Measurements from ENCODE around the gene PRR20G. TPM values are rescaled to one million over a fixed set of nuclear protein-coding genes. Genes with fewer than 3 reads are reported as not detected.

Gene PRR20G
- total RNA-seq, 1 experiment from 2014 or later = not detected

DNA sequence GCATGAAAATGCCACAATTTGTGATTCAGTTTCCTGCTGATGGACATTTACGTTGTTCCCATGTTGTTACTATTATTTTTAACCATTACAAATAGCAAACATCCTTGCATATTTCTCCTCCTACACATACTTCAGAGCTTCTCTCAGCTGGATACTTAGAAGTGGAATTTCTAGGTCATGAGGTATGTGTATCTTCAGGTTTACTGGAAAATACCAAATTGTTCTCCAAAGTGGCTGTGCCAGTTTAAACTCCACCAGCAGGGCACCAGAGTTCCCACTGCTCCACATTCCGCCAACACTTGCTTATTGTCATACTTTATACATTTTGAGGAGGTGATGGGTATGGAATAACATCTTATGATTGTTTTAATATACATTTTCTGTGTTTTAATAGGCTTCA is 49.2 kb downstream of the PRR20G start:
- TF ChIP-seq, protein P1, sequence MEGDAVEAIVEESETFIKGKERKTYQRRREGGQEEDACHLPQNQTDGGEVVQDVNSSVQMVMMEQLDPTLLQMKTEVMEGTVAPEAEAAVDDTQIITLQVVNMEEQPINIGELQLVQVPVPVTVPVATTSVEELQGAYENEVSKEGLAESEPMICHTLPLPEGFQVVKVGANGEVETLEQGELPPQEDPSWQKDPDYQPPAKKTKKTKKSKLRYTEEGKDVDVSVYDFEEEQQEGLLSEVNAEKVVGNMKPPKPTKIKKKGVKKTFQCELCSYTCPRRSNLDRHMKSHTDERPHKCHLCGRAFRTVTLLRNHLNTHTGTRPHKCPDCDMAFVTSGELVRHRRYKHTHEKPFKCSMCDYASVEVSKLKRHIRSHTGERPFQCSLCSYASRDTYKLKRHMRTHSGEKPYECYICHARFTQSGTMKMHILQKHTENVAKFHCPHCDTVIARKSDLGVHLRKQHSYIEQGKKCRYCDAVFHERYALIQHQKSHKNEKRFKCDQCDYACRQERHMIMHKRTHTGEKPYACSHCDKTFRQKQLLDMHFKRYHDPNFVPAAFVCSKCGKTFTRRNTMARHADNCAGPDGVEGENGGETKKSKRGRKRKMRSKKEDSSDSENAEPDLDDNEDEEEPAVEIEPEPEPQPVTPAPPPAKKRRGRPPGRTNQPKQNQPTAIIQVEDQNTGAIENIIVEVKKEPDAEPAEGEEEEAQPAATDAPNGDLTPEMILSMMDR (conservative IDR thresholded peaks at IDR 0.05) = no peak
- TF ChIP-seq EZH2 (IDR thresholded peaks at IDR 0.05; ENCODE audit: low read depth) = no peak
- no peaks in the 10 kb centered on the region for H3K9me2 ChIP-seq (ENCODE audit: insufficient read depth)
- ChIA-PET POLR2A (ENCODE audit: unreplicated experiment) (no interaction called here), CTCF (no interaction called here)
- H3K27ac ChIP-seq = no peak overlapping the region
- H3F3A ChIP-seq (ENCODE audit: insufficient read depth, low read depth) = no peaks in the 10 kb centered on the region
- BruUV-seq (replicated peaks) = no TSS peak
- intact Hi-C loops (cut with micrococcal nuclease; ENCODE audit: unreplicated experiment) = no loop called here
- no peak for DNase-seq
- H3K79me2 ChIP-seq (ENCODE audit: low read depth) = no peaks in the 10 kb centered on the region
- H3K4me1 ChIP-seq (replicated peaks; ENCODE audit: insufficient read depth) = no peaks in the 10 kb centered on the region
- H3K27me3 ChIP-seq (ENCODE audit: insufficient read depth, low read depth) = 0 out of 2 replicates have a peak, but pooled peaks cover 3% of the 10 kb centered on the region
- H2AFZ ChIP-seq = no peak overlapping the region
- H3K36me3 ChIP-seq (ENCODE audit: low read depth) = no peaks in the 10 kb centered on the region
- H3K9me3 ChIP-seq (ENCODE audit: insufficient read depth, low read depth) = peaks cover 5% of the 10 kb centered on the region; the same call in 1 of the 2 replicates
- no peaks in the 10 kb centered on the region for H4K20me1 ChIP-seq (ENCODE audit: insufficient read depth)
- H3K4me3 ChIP-seq = no peak overlapping the region
- no peak overlapping the region for H3K4me2 ChIP-seq

GRCh38 chr3:127237835-127238234 is 50.0 kb downstream of the PRR20G start:
- Histone ChIP-seq H3K79me2 (ENCODE audit: low read depth) (no peaks in the 10 kb centered on the region), H3K36me3 (ENCODE audit: low read depth) (no peaks in the 10 kb centered on the region), H2AFZ (no peak overlapping the region), H4K20me1 (ENCODE audit: insufficient read depth) (no peaks in the 10 kb centered on the region), H3K9me2 (ENCODE audit: insufficient read depth) (no peaks in the 10 kb centered on the region), H3K27me3 (ENCODE audit: insufficient read depth, low read depth) (0 out of 2 replicates have a peak, but pooled peaks cover 3% of the 10 kb centered on the region), H3K4me1 (replicated peaks; ENCODE audit: insufficient read depth) (no peaks in the 10 kb centered on the region), H3K9me3 (ENCODE audit: insufficient read depth, low read depth) (peaks cover 5% of the 10 kb centered on the region; the same call in 1 of the 2 replicates), H3K4me3 (no peak overlapping the region), H3K27ac (no peak overlapping the region), H3F3A (ENCODE audit: insufficient read depth, low read depth) (no peaks in the 10 kb centered on the region), H3K4me2 (no peak overlapping the region)
- POLR2A ChIA-PET (ENCODE audit: unreplicated experiment) = no interaction called here
- CTCF ChIA-PET = no interaction called here
- intact Hi-C loops (cut with micrococcal nuclease; ENCODE audit: unreplicated experiment) = no loop called here
- TF ChIP-seq, protein P1 (conservative IDR thresholded peaks at IDR 0.05) = no peak
- no peak for TF ChIP-seq EZH2 (IDR thresholded peaks at IDR 0.05; ENCODE audit: low read depth)
- DNase-seq = no peak
- BruUV-seq (replicated peaks) = no TSS peak

GRCh38 chr3:127235706-127236105 is 52.1 kb downstream of the PRR20G start:
- H3K4me2 ChIP-seq = no peak overlapping the region

More at GRCh38 chr3:127235706-127236105, 52.1 kb downstream of the PRR20G start:
- intact Hi-C loops (cut with micrococcal nuclease; ENCODE audit: unreplicated experiment) = no loop called here
- no peaks in the 10 kb centered on the region for H3K36me3 ChIP-seq (ENCODE audit: low read depth)
- H3K4me1 ChIP-seq (replicated peaks; ENCODE audit: insufficient read depth) = no peaks in the 10 kb centered on the region
- H3K27me3 ChIP-seq (ENCODE audit: insufficient read depth, low read depth) = 0 out of 2 replicates have a peak, but pooled peaks cover 3% of the 10 kb centered on the region
- H3K27ac ChIP-seq = no peak overlapping the region
- TF ChIP-seq, protein P1 (conservative IDR thresholded peaks at IDR 0.05) = no peak
- TF ChIP-seq EZH2 (IDR thresholded peaks at IDR 0.05; ENCODE audit: low read depth) = no peak
- no peak overlapping the region for H2AFZ ChIP-seq
- H3K4me3 ChIP-seq = no peak overlapping the region
- DNase-seq = no peak
- H3K9me2 ChIP-seq (ENCODE audit: insufficient read depth) = no peaks in the 10 kb centered on the region
- POLR2A ChIA-PET (ENCODE audit: unreplicated experiment) = no interaction called here
- no peaks in the 10 kb centered on the region for H3K9me3 ChIP-seq (ENCODE audit: insufficient read depth, low read depth)
- no peaks in the 10 kb centered on the region for H3K79me2 ChIP-seq (ENCODE audit: low read depth)
- no peaks in the 10 kb centered on the region for H3F3A ChIP-seq (ENCODE audit: insufficient read depth, low read depth)
- no TSS peak for BruUV-seq (replicated peaks)
- CTCF ChIA-PET = no interaction called here
- no peaks in the 10 kb centered on the region for H4K20me1 ChIP-seq (ENCODE audit: insufficient read depth)

Data from PC-9 (cell line).